NCI-H748 (cell line): ENCODE results near the gene DCLRE1A.
A peak's percentile ranks its signal among the peaks of the same experiment; 100 is the strongest.

ENCODE experiments used
- DNase-seq: peaks from one replicate; lab custom pipeline; 2025; ENCODE audit not compliant: unreplicated experiment; lab: John Stamatoyannopoulos, UW

DCLRE1A gene

GRCh38 chr10:113854013-113854760 is at the start of gene DCLRE1A, which contains the start of gene NHLRC2:
Gene DCLRE1A (minus strand): TSS chr10:113854082. CDS start chr10:113853182, 900 bp downstream.
Gene NHLRC2 (plus strand): TSS chr10:113854661. CDS start chr10:113854873, 212 bp downstream.
- peak; percentile 86 for DNase-seq

- DNase-seq = no peak
These were observed 46.2 kb upstream of the DCLRE1A start for GRCh38 chr10:113899952-113900598.

DNA sequence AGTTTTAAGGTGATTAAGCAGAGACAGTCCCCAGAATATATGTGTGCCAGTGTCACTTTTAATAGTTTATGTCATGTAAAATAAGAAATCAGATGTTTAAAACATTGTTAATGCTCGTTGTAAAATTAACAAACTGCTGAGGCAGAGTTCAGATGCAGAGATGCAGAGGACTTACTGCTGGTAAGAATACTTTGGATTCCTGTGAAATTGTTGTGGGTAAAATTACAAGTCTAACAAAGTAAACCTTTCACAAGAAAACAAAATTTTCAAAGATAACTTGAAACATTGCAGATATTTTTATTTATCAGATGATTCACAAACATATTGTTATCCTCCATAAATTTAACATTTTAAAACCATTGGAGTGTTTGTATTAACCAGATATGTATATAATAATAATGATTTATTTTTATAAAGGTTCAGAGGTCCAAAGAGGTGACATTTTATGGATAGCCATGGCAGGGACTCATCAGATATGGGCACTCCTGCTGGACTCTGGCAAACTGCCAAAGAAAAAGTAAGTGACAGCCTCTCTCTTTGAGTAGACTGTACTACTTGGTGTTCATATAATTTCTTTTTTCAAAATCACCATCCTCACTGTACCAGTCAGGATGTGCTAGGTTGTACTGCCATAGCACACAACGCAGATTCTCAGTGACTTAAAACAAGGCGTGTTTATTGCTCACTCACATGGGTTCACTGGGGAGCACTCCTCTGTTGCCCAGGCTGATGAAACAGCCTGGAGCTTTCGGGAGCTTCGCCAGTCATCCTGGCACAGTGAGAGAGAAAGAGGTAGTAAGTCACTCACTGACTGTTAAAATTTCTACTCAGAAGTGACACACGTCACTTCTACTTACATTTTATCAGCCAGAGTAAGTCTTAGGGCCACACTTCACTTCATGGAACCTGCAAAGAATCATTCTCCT is 44.1 kb upstream of the DCLRE1A start:
- peak; percentile 1 for DNase-seq

GRCh38 chr10:113895018-113895417 is 41.1 kb upstream of the DCLRE1A start:
- DNase-seq = no peak

- DNase-seq = no peak
These were observed 40.7 kb upstream of the DCLRE1A start for GRCh38 chr10:113894581-113894980.

- DNase-seq = no peak
These were observed 39.7 kb upstream of the DCLRE1A start for GRCh38 chr10:113893570-113893969.

DNA sequence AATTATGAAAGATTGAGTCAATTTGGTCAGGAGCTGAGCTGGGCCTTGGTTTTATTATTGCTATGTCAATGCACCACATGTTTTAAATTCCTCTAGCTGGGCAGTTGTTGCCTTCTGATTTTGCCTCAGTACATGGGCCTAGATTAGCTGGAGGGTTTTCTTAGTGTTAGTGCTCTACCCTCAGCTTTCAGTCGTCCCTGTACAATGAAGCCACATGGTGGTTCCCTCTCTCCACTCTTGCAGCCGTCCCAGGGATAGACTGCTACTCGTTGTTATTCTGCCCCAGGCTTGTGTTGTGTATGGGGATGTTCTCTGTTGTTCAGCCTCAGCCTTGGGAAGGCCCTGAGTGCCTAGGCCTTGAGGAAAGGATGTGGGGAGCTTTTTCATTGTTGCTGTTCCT is 37.6 kb upstream of the DCLRE1A start:
- DNase-seq = no peak

DNA sequence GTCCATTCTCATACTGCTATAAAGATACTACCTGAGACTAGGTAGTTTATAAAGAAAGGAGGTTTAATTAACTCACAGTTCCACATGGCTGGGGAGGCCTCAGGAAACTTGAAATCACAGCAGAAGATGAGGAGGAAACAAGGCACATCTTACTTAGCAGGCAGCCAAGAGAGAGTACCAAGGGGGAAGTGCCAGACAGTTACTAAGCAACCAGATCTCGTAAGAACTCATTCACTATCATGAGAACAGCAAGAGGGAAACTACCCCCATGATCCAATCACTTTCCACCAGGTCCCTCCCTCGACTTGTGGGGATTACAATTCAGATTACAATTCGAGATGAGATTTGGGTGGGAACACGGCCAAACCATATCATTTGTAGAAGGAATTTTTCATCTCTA is 36.9 kb upstream of the DCLRE1A start:
- DNase-seq = no peak

DNA sequence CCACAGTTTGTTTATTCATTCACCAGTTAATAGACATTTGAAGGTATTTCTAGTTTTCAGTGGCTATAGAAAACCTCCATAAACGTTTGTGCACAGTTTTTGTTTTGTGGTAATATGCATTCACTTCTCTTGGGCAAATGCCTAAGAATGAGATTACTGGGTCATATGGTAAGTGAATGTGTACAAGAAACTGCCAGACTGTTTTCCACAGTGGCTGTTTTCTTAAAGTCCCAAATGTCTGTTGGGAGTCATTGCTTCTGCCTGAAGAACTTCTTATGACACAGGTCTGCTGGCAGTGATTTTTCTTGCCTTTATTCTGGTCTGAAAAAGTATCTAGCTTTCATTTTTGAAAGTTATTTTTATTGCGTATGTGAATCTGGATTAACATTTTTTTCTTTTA is 36.0 kb upstream of the DCLRE1A start:
- no peak for DNase-seq

GRCh38 chr10:113882240-113882639 is 28.4 kb upstream of the DCLRE1A start:
- no peak for DNase-seq

DNA sequence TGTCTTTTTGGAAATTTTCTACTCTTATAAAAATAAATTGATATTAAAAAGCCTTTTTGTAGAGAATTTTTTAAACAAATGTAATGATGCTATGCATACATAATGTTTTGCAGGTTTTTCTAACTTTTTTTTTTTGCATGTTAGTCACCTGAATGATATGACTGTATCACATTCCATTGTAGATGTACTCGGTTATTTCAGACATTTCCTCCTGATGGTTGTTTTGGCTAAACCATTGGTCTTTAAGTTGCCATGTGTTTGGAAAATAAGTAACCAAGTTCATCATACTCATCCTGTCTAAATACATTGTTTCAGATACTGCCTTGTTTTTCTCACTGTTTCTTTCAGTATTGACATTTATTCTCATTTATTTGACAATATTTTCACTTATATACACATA is 26.4 kb upstream of the DCLRE1A start:
- DNase-seq = no peak

DNA sequence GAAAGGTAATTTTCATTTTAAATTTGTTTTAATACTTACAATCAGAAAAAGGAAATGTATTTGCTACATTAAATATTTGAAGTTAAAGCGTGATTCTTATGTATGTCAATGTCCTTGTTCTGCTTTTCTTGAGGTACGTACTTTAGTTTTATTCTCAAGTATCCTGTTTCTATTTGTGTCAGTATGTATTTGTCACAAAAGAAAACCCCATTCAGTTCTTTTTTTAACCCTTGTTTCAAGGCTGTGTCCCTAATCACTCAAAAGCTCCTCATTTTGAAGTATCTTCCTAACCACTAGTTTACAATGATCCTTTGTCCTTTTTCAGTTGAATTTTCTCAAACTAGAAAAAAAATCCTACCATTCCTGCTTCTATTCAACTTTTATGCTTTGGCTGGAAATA is 25.8 kb upstream of the DCLRE1A start:
- DNase-seq = no peak

- DNase-seq = no peak
These were observed 22.6 kb upstream of the DCLRE1A start for GRCh38 chr10:113876461-113876860.

GRCh38 chr10:113875212-113875611 is 21.3 kb upstream of the DCLRE1A start:
- DNase-seq = no peak

GRCh38 chr10:113872139-113873030 is 18.5 kb upstream of the DCLRE1A start:
- no peak for DNase-seq

- DNase-seq = no peak
These were observed 15.9 kb upstream of the DCLRE1A start for GRCh38 chr10:113869789-113870188.

- DNase-seq = no peak
These were observed 14.0 kb upstream of the DCLRE1A start for GRCh38 chr10:113867904-113868303.

- no peak for DNase-seq
These were observed 12.9 kb upstream of the DCLRE1A start for GRCh38 chr10:113866551-113867394.

GRCh38 chr10:113865901-113866300 is 12.0 kb upstream of the DCLRE1A start:
- no peak for DNase-seq

DNA sequence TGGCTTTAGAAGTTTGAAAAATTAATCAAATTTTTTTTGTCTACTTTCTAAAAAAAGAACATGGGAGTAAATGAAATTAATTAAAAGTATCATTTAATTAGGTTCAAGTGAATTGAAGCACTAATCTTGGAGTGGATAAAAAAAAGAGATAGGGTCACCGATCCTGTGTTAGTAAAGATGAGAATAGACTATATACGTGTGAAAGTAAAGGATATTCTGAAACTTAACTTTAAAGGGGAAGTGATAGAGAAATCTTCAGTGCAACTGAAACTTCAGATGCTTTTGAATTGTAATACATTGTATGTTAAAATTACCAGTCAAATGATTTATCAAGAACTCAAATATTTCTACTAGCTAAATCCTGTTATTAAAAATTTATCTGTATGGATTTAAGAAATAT is 5.4 kb upstream of the DCLRE1A start:
- DNase-seq = no peak
